Dedifferentiated amniotic fluid mesenchymal stem cell (primary cell): ENCODE results near the gene BSPH1.
"Not testable (repeated sequence)": the region's sequence is repeated elsewhere in the genome, so short reads cannot be mapped to it uniquely, and the experiment has no call there.

ENCODE experiments used
- DNase-seq: peaks from one replicate; pipeline ENCODE4 v3.0.0-alpha.2; 2016; ENCODE audit errors: extremely low spot score

Gene BSPH1

GRCh38 chr19:47920107-47920506 is 71.9 kb downstream of the BSPH1 start:
- DNase-seq = not testable (repeated sequence)
